ENCODE results near the gene CHURC1. TPM values are rescaled to one million over a fixed set of nuclear protein-coding genes. Genes with fewer than 3 reads are reported as not detected.

Gene CHURC1
- total and polyA plus RNA-seq, 4 donors = 37.2 to 62.6 (median 46.9) TPM

DNA sequence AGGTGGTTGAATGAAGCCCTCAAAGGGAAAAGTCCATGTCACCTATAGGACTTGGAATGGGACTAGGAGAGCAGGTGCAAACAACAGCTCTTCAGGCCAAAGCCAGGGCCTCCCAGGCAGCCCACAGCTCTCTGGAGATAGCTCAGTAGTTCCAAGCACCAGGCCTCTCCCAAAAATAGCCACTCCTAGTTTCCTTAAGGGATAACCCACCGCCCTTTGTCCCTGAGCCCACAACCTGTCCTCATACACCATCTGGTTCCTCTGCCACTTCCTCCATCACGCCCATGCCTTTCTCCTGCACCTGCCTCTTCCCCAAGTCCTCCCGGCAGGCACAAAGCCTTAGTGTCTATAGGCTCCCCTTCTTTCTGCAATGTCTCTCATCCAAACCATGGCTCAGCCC is 55.8 kb downstream of the CHURC1 start:
- TF ChIP-seq, protein P1, sequence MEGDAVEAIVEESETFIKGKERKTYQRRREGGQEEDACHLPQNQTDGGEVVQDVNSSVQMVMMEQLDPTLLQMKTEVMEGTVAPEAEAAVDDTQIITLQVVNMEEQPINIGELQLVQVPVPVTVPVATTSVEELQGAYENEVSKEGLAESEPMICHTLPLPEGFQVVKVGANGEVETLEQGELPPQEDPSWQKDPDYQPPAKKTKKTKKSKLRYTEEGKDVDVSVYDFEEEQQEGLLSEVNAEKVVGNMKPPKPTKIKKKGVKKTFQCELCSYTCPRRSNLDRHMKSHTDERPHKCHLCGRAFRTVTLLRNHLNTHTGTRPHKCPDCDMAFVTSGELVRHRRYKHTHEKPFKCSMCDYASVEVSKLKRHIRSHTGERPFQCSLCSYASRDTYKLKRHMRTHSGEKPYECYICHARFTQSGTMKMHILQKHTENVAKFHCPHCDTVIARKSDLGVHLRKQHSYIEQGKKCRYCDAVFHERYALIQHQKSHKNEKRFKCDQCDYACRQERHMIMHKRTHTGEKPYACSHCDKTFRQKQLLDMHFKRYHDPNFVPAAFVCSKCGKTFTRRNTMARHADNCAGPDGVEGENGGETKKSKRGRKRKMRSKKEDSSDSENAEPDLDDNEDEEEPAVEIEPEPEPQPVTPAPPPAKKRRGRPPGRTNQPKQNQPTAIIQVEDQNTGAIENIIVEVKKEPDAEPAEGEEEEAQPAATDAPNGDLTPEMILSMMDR (IDR thresholded peaks at IDR 0.05; ENCODE audit: control extremely low read depth, extremely low read depth) = no peak
- no peak for DNase-seq
- ATAC-seq (ENCODE audit: insufficient read depth, low FRiP score) = no peak
- Histone ChIP-seq H3K27me3 (ENCODE audit: control insufficient read depth in 3 of 3, insufficient read depth in 3 of 3, low read length in 2 of 3) (no peaks in the 10 kb centered on the region), H3K4me3 (no peak overlapping the region), H3K36me3 (ENCODE audit: control insufficient read depth in 4 of 4, insufficient read depth in 4 of 4, low read length in 4 of 4) (no peaks in the 10 kb centered on the region), H3K4me1 (ENCODE audit: control insufficient read depth in 5 of 5, insufficient read depth in 5 of 5, low read length in 5 of 5) (peaks cover 0 to 12% (median 7%) of the 10 kb centered on the region in 5 donors), H3K27ac (ENCODE audit: low read depth in 1 of 2, low read length in 1 of 2) (no peak overlapping the region), H3K9me3 (ENCODE audit: control insufficient read depth in 4 of 4, insufficient read depth in 3 of 4, low read length in 3 of 4) (no peaks in the 10 kb centered on the region), H3K9ac (ENCODE audit: insufficient read depth in 1 of 2, low read length in 2 of 2) (no peak overlapping the region)
- 52 to 70% methylated on average over 3 of the region's 3 CpGs for WGBS, 2 donors

DNA sequence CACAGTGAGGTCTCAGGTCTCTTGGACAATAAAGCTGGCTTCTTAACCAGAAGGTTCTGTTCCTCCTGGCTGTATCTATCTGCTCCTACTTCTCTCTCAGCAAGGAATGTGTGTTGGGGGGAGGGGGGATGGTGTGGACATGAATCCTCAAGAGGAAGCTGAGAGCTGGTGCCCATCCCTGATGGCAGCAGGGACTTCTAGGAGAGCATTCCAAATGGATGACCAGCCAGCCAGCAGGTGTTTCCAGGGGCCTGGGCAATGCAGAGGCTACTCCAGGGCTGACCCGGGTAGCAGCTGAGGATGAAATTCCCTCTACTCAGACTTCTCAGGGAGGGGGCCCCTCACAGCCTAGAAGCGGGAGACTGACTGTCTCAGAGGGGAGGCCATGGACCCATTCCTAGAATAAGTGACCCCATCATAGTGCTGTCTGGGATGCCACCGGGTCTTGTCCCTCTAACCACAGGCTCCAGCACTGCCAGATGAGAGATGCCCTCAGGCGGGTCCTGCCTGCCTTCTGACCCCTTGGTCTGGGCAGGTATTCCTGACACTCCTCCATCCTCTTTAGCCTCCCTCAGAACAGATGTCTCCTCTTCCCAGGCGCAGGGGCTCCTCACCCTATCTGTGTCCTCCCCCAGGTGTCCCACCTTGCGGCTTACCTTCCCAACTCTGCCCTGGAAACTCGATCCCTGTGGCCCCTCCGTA is 56.7 kb downstream of the CHURC1 start:
- no peaks in the 10 kb centered on the region for H3K27me3 ChIP-seq (ENCODE audit: control insufficient read depth in 3 of 3, insufficient read depth in 3 of 3, low read length in 2 of 3)
- TF ChIP-seq, protein P1 (IDR thresholded peaks at IDR 0.05; ENCODE audit: control extremely low read depth, extremely low read depth) = no peak
- H3K9me3 ChIP-seq (ENCODE audit: control insufficient read depth in 4 of 4, insufficient read depth in 3 of 4, low read length in 3 of 4) = no peaks in the 10 kb centered on the region
- ATAC-seq (ENCODE audit: insufficient read depth, low FRiP score) (no peak), DNase-seq (no peak)
- peak overlapping the region; percentile 69 for H3K4me3 ChIP-seq
- H3K27ac ChIP-seq (ENCODE audit: low read depth in 1 of 2, low read length in 1 of 2) = no peak overlapping the region
- WGBS, 2 donors = 61 to 67% methylated on average over 8 of the region's 8 CpGs
- H3K36me3 ChIP-seq (ENCODE audit: control insufficient read depth in 4 of 4, insufficient read depth in 4 of 4, low read length in 4 of 4) = no peaks in the 10 kb centered on the region
- peaks cover 0 to 12% (median 7%) of the 10 kb centered on the region in 5 donors for H3K4me1 ChIP-seq (ENCODE audit: control insufficient read depth in 5 of 5, insufficient read depth in 5 of 5, low read length in 5 of 5)
- H3K9ac ChIP-seq (ENCODE audit: insufficient read depth in 1 of 2, low read length in 2 of 2) = peak overlapping the region; percentile 55 to 68

DNA sequence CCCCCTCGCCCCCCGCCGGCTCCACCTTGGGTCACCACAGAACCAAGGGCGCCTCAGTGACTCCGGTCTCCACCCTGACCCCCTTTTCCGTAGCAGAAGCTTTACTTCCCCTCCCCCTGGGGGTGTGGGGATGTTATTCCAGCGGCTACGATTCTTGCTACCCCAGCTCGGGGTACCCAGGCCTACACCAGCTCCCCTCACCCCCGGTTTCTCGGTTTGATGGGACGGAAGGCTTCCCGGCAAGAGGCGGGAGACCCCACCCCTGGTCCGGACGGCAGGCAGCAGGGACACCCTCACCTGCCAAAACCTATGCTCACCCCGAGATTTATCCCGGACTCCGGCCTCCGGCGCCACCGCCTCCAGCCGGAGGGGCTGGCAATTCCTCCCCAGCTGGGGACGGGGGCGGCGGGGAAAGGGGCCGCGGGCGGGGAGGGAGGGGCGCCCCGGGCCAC is 57.3 kb downstream of the CHURC1 start:
- H3K27ac ChIP-seq (ENCODE audit: low read depth in 1 of 2, low read length in 1 of 2) = no peak overlapping the region
- 2 to 4% methylated on average over 21 to 31 of the region's 31 CpGs for WGBS, 2 donors
- TF ChIP-seq, protein P1 (IDR thresholded peaks at IDR 0.05; ENCODE audit: control extremely low read depth, extremely low read depth) = no peak
- peak overlapping the region; percentile 55 to 68 for H3K9ac ChIP-seq (ENCODE audit: insufficient read depth in 1 of 2, low read length in 2 of 2)
- ATAC-seq (ENCODE audit: insufficient read depth, low FRiP score) = no peak
- DNase-seq = peak in 1 of 3 donors; percentile 13
- H3K9me3 ChIP-seq (ENCODE audit: control insufficient read depth in 4 of 4, insufficient read depth in 3 of 4, low read length in 3 of 4) = no peaks in the 10 kb centered on the region
- H3K4me3 ChIP-seq = peak overlapping the region; percentile 69
- peaks cover 0 to 12% (median 7%) of the 10 kb centered on the region in 5 donors for H3K4me1 ChIP-seq (ENCODE audit: control insufficient read depth in 5 of 5, insufficient read depth in 5 of 5, low read length in 5 of 5)
- H3K36me3 ChIP-seq (ENCODE audit: control insufficient read depth in 4 of 4, insufficient read depth in 4 of 4, low read length in 4 of 4) = no peaks in the 10 kb centered on the region
- no peaks in the 10 kb centered on the region for H3K27me3 ChIP-seq (ENCODE audit: control insufficient read depth in 3 of 3, insufficient read depth in 3 of 3, low read length in 2 of 3)

All from lung (tissue), 12 donors.